ENCODE measurements around the gene STARD5.

GRCh38 chr15:81338170-81339007 lies 14.4 kb upstream of the STARD5 start:
- TF ChIP-seq CTCF (IDR thresholded peaks at IDR 0.05; ENCODE audit: borderline replicate concordance, extremely low read depth, low read length, poor library complexity, severe bottlenecking), result no peak
- no peak for TF ChIP-seq EZH2 (IDR thresholded peaks at IDR 0.05; ENCODE audit: borderline replicate concordance, low read depth, low read length, severe bottlenecking)

All from DND-41 (cell line).